Stimulated activated memory B cell treated with anti-CD40 and anti-IgM and Interleukin-4, amounts not matched to agents 10 μg/mL and 1 μg/mL and 100 μg/mL, for 72 hours (primary cell): ENCODE measurements around the gene PRKAA2.

Experiments used
- ATAC-seq: fragments of 150-1000 bp; cut with Tn5 transposase; 2 replicates; pipeline ENCODE4 v1.10.0; 2021
- H3K27ac Mint-ChIP-seq: one replicate; pipeline ENCODE4 v1.8.0; 2022; ENCODE audit warnings: mild to moderate bottlenecking, mixed read lengths
- H3K27me3 Mint-ChIP-seq: one replicate; pipeline ENCODE4 v1.8.0; 2022; ENCODE audit warnings: mixed read lengths
- H3K36me3 Mint-ChIP-seq: one replicate; pipeline ENCODE4 v1.8.0; 2022; ENCODE audit warnings: mixed read lengths
- H3K4me1 Mint-ChIP-seq: one replicate; pipeline ENCODE4 v1.8.0; 2022; ENCODE audit warnings: mixed read lengths
- H3K4me3 Mint-ChIP-seq: one replicate; pipeline ENCODE4 v1.8.0; 2022; ENCODE audit warnings: mild to moderate bottlenecking, moderate library complexity, mixed read lengths
- H3K9me3 Mint-ChIP-seq: one replicate; pipeline ENCODE4 v1.8.0; 2022; ENCODE audit warnings: mixed read lengths

PRKAA2 gene

GRCh38 chr1:56644064-56644918 lies 823 bp upstream of the PRKAA2 start:
- no peak for ATAC-seq
- H3K27ac Mint-ChIP-seq = no peak overlapping the region
- H3K27me3 Mint-ChIP-seq = peaks cover 55% of the 10 kb centered on the region
- peaks cover 23% of the 10 kb centered on the region for H3K4me1 Mint-ChIP-seq
- H3K36me3 Mint-ChIP-seq = no peaks in the 10 kb centered on the region
- peak overlapping the region; percentile 49 for H3K4me3 Mint-ChIP-seq
- no peaks in the 10 kb centered on the region for H3K9me3 Mint-ChIP-seq

DNA sequence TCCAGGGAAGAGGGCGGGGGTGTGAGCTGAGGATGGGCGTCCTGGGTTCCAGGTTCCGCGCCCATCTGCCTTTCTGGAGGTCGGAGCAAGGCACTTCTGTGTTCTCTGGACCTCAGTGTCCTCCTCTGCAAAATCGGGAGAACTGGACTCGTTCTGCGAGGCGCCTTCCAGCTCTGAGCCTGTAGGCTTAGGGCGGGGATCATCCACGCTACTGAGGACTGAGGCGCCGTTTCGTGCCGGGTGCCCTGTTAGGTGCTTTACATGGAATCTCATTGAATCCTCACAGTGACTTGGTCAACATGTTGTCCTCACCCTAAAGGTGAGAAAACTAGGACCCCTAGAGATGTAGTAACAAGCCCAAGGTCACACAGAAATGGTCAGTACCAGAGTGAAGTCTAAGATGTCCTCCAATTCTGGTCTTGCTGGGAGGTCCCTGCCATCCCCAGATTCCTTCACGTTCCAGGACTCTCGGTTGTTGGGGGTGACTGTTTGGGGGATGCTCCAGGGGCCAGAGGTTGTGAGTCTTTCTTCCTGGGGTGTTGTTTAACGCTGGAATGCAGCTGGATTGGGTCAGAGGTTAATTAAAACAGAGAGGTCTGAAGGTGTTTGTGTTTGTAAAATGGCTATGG lies 677 bp downstream of the PRKAA2 start:
- Mint-ChIP-seq H3K27ac (peak overlapping the region; percentile 51), H3K9me3 (no peaks in the 10 kb centered on the region), H3K4me1 (peaks cover 23% of the 10 kb centered on the region), H3K27me3 (peaks cover 59% of the 10 kb centered on the region), H3K36me3 (no peaks in the 10 kb centered on the region), H3K4me3 (peak overlapping the region; percentile 84)
- peak; percentile 21 for ATAC-seq

DNA sequence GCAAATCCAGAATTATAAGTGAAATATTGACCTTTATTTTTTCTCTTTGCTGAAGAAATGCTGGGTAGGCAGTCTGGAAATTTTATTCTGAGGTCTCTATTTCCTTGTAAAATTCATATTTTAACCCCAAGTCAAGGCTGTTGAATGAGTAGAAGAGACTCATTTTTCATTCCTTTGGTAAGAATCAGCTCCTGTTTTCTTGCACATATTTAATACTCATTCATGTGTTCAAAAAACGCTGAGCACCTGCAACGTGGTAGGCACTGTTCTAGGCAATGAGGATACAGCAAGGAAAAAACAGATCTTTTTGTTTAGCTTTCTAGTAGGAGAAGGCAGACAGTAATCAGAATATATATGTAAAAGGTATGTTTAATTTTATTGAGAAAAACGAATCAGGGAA lies 1.5 kb downstream of the PRKAA2 start:
- H3K36me3 Mint-ChIP-seq = no peaks in the 10 kb centered on the region
- no peak overlapping the region for H3K27ac Mint-ChIP-seq
- no peak for ATAC-seq
- peaks cover 59% of the 10 kb centered on the region for H3K27me3 Mint-ChIP-seq
- H3K4me1 Mint-ChIP-seq = peaks cover 23% of the 10 kb centered on the region
- H3K4me3 Mint-ChIP-seq = no peak overlapping the region
- H3K9me3 Mint-ChIP-seq = no peaks in the 10 kb centered on the region

DNA sequence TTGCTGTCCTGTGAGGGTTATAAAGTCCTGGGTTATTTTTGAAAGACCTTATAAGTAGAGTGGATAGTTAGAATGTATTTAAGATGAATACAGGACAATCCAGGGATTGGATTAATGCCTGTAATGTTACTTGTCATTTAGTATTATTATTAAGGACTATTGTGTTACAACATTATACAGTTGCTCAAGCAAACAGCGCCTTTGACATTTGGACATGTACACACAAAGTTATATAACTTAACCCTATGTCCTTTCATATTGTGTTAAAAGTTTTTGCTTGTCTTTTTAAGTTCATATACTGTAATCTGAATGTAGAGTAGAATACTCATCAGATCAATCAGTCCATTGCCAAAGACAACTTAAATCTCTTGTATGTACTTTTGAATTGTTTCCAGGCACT lies 2.0 kb downstream of the PRKAA2 start:
- Mint-ChIP-seq H3K9me3 (no peaks in the 10 kb centered on the region), H3K27ac (no peak overlapping the region), H3K36me3 (no peaks in the 10 kb centered on the region), H3K4me3 (no peak overlapping the region), H3K4me1 (peaks cover 23% of the 10 kb centered on the region), H3K27me3 (peaks cover 59% of the 10 kb centered on the region)
- ATAC-seq = no peak

DNA sequence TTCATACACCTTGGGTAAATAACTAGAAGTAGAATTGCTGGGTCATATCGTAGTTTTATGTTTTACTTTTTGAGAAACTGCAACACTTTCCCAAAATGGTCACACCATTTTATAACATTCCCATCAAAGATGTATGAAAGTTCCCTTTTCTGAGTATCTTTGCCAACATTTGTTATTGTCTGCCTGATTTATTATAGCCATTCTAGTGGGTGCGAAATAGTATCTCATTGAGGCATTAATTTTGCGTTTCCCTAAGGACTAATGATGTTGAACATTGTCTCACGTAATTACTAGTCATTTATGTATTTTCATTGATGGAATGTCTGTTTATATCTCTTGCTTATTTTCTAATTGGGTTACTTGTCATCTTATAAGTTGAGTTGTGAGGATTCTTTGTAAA lies 3.4 kb downstream of the PRKAA2 start:
- Mint-ChIP-seq H3K4me1 (peaks cover 23% of the 10 kb centered on the region), H3K4me3 (no peak overlapping the region), H3K27ac (no peak overlapping the region), H3K9me3 (no peaks in the 10 kb centered on the region), H3K36me3 (no peaks in the 10 kb centered on the region), H3K27me3 (peaks cover 59% of the 10 kb centered on the region)
- no peak for ATAC-seq

GRCh38 chr1:56654126-56654923 lies 9.2 kb downstream of the PRKAA2 start:
- Mint-ChIP-seq H3K4me1 (no peaks in the 10 kb centered on the region), H3K27ac (no peak overlapping the region), H3K36me3 (no peaks in the 10 kb centered on the region), H3K27me3 (peaks cover 19% of the 10 kb centered on the region), H3K9me3 (peaks cover 17% of the 10 kb centered on the region), H3K4me3 (no peak overlapping the region)
- ATAC-seq = no peak

DNA sequence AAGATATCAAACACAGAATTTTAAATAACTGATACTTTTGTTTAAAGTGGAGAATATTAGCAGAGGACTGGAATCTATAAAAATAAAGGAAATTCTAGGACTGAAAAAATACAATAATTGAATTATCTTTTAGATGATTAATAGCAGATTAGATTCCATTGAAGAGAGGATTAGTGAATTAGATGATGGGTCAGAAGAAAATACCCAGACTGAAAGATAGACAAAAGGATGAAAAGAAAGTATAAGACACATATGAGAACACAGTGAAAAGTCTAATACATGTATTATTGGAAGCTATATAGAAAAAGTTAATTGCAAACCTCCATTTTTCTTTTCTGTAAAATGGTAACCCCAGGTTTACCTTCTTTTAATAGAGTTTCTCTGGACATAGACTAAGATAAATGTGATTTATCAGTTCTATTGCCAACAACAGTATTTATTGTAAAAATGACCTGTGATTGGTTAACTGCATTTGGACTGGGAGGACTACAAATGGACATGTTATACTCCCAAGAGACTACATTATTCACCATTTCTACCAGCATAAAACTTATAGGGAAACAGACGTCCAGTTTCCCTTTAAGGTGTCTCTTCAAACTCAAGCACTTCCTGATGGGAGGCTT lies 11.0 kb downstream of the PRKAA2 start:
- Mint-ChIP-seq H3K27me3 (peaks cover 16% of the 10 kb centered on the region), H3K27ac (no peak overlapping the region), H3K36me3 (no peaks in the 10 kb centered on the region), H3K4me3 (no peak overlapping the region), H3K4me1 (no peaks in the 10 kb centered on the region), H3K9me3 (peaks cover 17% of the 10 kb centered on the region)
- ATAC-seq = no peak

DNA sequence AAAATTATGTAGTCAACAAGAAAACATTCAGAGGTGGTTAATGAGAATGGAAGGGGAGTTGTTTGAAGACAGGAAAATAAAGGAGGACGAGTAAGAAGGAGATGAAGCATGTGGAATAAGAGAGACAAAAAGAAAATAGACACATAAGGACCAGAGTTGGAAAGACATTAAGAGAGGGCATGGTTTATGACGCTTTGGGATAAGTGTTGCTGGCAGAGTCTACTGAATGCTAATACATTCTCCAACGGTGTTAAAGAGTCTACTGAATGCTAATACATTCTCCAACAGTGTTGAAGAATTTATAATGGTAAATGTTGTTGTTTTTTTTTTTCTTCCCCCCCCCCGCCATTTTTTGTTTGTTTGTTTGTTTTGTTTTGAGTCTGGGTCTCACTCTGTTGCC lies 13.1 kb downstream of the PRKAA2 start:
- Mint-ChIP-seq H3K27me3 (peaks cover 16% of the 10 kb centered on the region), H3K9me3 (peaks cover 17% of the 10 kb centered on the region), H3K36me3 (no peaks in the 10 kb centered on the region), H3K27ac (no peak overlapping the region), H3K4me3 (no peak overlapping the region), H3K4me1 (no peaks in the 10 kb centered on the region)
- no peak for ATAC-seq

DNA sequence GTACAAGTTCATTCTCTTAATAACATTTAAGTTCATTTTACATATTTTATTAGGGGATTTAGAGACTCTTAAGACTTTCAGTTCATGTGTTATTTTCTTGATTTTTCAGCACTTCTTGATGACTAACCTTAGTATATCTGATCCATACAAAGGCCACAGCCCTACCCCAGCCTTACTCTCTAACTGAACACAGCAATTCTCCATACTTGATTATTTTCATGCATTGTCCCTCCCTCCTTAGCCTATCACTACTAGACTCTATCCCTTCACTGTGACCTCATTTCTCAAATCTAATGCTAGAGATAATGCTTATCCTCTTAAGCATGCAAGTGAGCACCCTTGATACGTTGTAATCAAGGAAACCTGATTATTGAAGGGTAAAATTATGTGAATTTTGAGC lies 15.2 kb downstream of the PRKAA2 start:
- no peak overlapping the region for H3K27ac Mint-ChIP-seq
- H3K4me1 Mint-ChIP-seq = no peaks in the 10 kb centered on the region
- H3K36me3 Mint-ChIP-seq = no peaks in the 10 kb centered on the region
- H3K9me3 Mint-ChIP-seq = peaks cover 17% of the 10 kb centered on the region
- ATAC-seq = no peak
- H3K4me3 Mint-ChIP-seq = no peak overlapping the region
- peaks cover 22% of the 10 kb centered on the region for H3K27me3 Mint-ChIP-seq

DNA sequence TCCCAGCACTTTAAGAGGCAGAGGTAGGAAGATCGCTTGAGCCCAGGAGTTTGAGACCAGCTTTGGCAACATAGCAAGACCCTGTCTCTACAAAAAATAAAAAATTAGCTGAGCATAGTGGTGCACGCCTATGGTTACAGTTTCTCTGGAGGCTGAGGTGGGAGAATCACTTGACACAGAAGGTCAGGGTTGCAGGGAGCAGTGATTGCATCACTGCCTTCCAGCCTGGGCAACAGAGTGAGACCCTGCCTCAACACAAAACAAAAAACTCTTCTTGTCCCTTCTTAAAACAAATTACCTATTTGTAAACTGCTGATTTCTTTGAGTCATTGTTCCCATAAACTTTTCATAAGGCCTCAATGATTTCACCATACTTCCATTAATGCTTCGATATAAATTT lies 18.7 kb downstream of the PRKAA2 start:
- no peak overlapping the region for H3K27ac Mint-ChIP-seq
- no peaks in the 10 kb centered on the region for H3K9me3 Mint-ChIP-seq
- H3K4me3 Mint-ChIP-seq = no peak overlapping the region
- H3K4me1 Mint-ChIP-seq = no peaks in the 10 kb centered on the region
- peaks cover 18% of the 10 kb centered on the region for H3K27me3 Mint-ChIP-seq
- ATAC-seq = no peak
- no peaks in the 10 kb centered on the region for H3K36me3 Mint-ChIP-seq

GRCh38 chr1:56665384-56665783 lies 20.3 kb downstream of the PRKAA2 start:
- no peak for ATAC-seq
- Mint-ChIP-seq H3K27me3 (peaks cover 18% of the 10 kb centered on the region), H3K4me3 (no peak overlapping the region), H3K9me3 (no peaks in the 10 kb centered on the region), H3K4me1 (no peaks in the 10 kb centered on the region), H3K27ac (no peak overlapping the region), H3K36me3 (no peaks in the 10 kb centered on the region)

GRCh38 chr1:56666112-56666608 lies 21.0 kb downstream of the PRKAA2 start:
- no peak overlapping the region for H3K4me3 Mint-ChIP-seq
- no peak for ATAC-seq
- H3K27ac Mint-ChIP-seq = no peak overlapping the region
- H3K9me3 Mint-ChIP-seq = no peaks in the 10 kb centered on the region
- peaks cover 18% of the 10 kb centered on the region for H3K27me3 Mint-ChIP-seq
- no peaks in the 10 kb centered on the region for H3K4me1 Mint-ChIP-seq
- no peaks in the 10 kb centered on the region for H3K36me3 Mint-ChIP-seq

DNA sequence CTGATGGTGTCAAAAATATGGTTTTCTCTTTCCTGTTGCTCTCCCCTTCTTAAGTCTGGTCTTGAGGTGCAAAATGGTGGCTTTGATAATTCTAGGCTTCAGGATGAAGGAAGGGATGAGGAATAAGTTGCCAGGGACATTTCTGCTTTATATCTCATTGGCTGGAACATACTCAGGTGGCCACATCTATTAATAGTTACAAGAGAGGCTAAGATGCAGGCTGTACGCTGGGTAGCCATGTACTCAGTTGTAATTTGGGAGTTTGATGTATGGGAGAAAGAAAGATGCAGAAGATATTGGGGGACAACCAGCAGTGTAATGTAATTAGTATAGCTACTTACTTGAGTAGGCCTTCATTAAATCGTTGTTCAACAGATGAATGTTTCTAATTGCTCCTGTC lies 25.2 kb downstream of the PRKAA2 start:
- H3K36me3 Mint-ChIP-seq = no peaks in the 10 kb centered on the region
- H3K27me3 Mint-ChIP-seq = peaks cover 12% of the 10 kb centered on the region
- no peak overlapping the region for H3K4me3 Mint-ChIP-seq
- H3K9me3 Mint-ChIP-seq = no peaks in the 10 kb centered on the region
- H3K4me1 Mint-ChIP-seq = no peaks in the 10 kb centered on the region
- no peak for ATAC-seq
- no peak overlapping the region for H3K27ac Mint-ChIP-seq

GRCh38 chr1:56671085-56671484 lies 26.0 kb downstream of the PRKAA2 start:
- peaks cover 5% of the 10 kb centered on the region for H3K27me3 Mint-ChIP-seq
- H3K4me3 Mint-ChIP-seq = no peak overlapping the region
- no peak for ATAC-seq
- H3K27ac Mint-ChIP-seq = no peak overlapping the region
- no peaks in the 10 kb centered on the region for H3K4me1 Mint-ChIP-seq
- no peaks in the 10 kb centered on the region for H3K36me3 Mint-ChIP-seq
- H3K9me3 Mint-ChIP-seq = no peaks in the 10 kb centered on the region

DNA sequence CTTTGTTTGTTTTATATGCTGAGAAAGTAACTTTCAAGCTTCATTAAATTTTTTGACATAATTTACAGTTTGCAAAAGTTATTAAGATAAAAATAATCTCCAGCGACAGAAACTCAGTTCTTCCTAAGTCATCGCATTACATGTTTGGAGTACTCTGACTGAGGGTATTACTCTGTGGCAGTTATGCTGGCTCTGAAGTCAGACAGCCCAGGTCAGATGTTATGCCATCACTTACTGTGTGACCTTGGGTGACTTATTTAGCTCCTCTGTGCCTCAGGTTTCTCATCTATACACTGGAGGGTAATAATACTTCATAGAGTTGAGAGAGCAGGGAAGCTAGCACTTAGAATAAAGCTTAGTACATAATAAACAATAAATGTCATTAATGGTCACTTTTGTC lies 26.4 kb downstream of the PRKAA2 start:
- H3K4me3 Mint-ChIP-seq = no peak overlapping the region
- H3K4me1 Mint-ChIP-seq = no peaks in the 10 kb centered on the region
- ATAC-seq = no peak
- H3K27ac Mint-ChIP-seq = no peak overlapping the region
- no peaks in the 10 kb centered on the region for H3K36me3 Mint-ChIP-seq
- no peaks in the 10 kb centered on the region for H3K27me3 Mint-ChIP-seq
- no peaks in the 10 kb centered on the region for H3K9me3 Mint-ChIP-seq
